NCI-H1930 (cell line): ENCODE results near the gene GPLD1.

Experiments used
- DNase-seq, 2 experiments: peaks; one replicate each; lab custom pipeline; 2025; lab: John Stamatoyannopoulos, UW

GPLD1 gene

DNA sequence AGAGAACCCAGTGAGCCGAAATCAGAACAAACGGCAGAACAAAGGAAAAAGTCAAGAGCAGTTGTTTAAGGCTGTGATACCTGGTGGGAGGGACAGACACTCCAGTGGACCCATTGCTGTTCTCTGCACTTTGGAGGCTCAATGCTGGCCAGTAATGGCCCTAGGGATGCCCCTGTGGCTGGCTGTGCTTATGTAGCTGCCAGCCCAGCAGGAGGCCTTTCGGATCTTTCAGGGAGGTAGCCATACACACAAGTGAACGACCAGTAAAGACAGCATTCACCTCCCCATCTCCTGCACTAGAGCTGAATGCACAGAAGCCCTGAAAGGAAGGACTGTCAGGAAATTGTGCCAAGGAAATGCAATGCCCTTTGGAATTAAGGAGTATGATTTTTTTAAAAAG lies 34.3 kb downstream of the GPLD1 start:
- DNase-seq: no peak

DNA sequence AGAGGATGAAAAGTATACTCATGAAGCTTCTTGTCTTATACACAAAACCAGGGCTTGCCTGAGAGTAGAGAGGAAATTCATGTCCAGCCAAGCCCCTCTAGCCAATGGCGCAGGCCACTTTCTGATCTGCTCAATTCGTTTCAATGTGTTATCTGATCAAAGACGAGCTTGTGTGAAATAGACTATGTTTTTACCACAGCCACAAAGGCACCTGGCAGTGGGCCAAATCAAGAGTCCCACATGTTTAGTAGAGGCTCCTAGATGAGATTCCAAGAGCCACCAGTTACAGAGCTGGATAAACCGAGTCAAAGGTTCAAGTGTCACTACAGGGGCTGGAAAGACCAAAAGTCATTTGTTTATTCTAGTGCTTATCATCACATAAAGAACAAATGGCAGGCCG lies 34.9 kb downstream of the GPLD1 start:
- no peak for DNase-seq

DNA sequence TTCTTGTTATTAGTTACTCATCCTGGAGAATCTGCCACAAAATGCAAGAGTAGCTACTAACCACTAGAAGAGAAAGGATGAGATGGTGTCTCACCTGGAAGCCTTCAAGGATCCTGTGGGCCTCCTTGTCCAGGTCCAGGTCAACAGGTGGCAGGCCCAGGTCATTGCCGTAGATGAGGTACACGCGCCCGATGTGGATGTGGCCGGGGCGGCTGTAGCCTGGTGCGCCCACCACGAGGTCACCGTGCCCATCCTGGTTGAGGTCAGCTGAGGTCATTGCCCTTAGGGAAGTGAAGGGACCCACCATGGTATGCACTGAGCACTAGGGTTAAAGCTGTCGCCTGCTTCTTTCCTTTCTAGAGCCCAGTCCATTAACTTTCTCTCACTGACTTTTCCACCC lies 35.5 kb downstream of the GPLD1 start:
- no peak for DNase-seq

DNA sequence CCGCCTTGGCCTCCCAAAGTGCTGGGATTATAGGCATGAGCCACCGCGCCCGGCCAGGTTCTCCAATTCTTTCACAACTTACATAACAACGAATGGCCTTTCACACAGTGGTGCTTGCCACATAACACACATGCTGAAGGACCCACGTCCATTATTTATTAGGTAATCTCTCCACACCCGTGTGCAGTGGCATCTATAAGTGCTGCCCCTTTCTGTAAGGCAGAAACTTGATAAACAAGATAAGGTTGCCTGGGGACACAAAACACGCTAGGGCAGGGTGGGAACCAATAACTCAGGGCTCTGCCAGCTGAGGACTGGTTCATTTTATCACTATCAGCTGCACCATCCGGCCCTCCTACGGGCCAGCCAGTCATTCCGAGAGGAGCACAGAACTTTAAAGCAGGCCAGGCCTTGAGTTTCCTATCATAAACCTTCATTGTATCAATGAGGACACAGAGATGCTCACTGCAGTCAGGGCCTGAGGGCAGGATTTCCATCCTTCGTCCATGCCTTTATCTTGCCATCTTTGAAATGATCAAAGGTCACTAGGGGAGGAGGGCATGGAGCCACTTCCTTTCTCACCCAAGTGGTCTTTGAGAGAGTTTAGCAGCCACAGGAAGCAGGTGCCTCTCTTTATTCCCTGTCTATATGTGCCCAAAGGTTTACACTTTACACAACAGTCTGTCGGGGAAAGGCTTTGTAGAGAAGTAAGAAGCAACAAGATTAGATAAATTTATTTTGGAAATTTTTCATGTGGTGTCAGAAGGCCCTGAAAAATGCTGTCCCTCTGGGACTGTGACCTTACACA lies 37.6 kb downstream of the GPLD1 start:
- no peak for DNase-seq

- no peak for DNase-seq
These were observed 40.4 kb downstream of the GPLD1 start for GRCh38 chr6:24448828-24449525.

DNA sequence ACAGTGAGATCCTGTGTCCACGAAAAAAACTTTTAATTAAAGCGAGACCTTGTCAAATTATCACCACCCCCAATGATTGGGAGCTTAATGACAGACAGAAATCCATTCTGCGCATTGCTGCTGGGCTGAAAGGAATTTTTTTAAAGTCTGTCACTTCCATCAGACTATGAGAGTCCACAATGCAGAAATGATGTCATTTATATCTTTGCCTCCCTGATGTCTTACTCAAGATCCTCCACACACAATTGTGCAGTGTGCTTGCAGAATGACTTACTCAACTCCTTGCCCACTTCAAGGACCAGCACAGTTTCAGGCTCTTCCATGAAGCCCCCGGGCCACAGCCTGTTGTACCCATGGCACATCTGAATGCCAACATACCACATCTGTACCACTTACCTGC lies 41.0 kb downstream of the GPLD1 start:
- no peak for DNase-seq

- DNase-seq: no peak
These were observed 42.7 kb downstream of the GPLD1 start for GRCh38 chr6:24446670-24447069.

GRCh38 chr6:24445704-24446103 lies 43.7 kb downstream of the GPLD1 start:
- DNase-seq: no peak

DNA sequence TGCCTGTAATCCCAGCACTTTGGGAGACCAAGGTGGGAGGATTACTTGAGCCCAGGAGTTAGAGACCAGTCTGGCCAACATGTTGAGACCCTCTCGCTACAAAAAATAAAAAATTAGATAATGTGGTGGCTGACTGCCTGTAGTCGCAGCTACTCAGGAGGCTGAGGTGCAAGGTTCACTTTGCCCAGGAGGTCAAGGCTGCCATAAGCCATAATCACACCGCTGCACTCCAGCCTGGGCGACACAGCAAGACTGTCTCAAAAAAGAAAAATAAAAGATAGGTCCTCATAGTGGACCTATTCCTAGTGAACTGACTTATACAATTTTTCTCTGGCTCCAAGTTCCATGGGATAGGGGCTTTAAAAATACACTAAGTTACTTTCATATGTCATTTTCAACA lies 44.8 kb downstream of the GPLD1 start:
- DNase-seq: no peak

- DNase-seq: no peak
These were observed 47.8 kb downstream of the GPLD1 start for GRCh38 chr6:24441599-24441904.

- DNase-seq: no peak
These were observed 48.3 kb downstream of the GPLD1 start for GRCh38 chr6:24440897-24441598.

DNA sequence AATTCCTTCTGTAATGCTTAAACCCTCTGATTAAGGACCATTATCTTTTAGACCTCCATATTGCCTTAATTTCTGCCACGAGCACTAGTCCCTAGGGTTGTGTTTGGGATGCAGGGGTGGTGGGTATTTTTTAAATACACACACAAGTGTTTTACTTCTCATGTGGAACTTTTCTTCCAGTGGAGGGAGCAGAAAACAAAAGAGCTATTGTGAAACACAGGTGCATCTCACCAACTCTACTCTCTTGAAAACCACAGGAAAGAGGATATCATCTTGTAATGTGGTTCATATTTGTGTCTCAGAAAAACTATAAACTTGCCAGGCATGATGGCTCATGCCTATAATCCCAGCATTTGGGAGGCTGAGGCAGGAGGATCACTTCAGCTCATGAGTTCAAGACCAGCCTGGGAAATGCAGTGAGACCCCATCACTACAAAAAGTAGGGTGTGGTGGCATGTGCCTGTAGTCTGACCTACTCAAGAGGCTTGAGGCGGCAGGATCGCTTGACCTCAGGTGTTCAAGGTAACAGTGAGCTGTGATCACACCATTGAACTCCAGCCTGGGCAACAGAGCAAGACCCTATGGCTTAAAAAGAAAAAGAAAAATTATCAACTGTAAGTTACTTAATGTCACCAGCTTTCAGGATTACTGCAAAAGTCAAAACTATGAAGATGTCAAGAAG lies 49.4 kb downstream of the GPLD1 start:
- DNase-seq: no peak

DNA sequence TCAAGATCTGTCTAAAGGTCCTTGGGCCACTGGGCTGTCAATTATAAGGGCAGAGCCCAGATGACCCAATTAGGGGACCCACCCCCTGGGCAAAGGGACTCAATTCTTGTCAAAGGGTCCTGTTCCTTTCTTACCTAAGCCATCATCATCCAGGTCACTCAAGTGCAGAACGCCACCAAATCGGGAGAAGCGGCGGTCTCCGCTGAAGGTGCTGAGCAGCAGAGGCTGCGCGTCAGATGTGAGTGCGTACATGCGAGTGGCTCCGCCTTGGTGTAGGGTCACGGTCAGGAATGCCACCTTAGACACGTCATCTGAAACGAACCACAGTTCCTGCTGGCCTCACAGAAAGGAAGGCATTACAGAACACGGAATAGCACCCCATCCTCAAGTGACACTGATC lies 52.4 kb downstream of the GPLD1 start:
- DNase-seq: no peak

DNA sequence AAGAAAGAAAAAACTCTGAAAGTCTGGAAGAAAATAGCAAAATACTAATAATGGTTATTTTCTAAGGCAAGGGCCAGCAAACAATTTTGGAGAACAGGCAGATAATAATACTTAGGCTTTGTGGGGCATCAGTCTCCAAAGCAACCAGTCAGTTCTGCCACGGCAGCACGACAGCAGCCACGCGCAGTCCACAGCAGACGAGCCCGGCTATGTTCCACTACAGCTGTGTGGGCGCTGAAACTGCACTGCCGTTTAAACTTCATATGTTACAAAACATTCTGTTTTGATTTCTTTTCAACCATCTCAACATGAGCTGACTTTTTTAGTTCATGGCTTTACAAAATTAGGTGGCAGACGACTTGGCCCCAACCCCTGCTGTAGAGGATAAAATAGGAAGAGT lies 56.8 kb downstream of the GPLD1 start:
- no peak for DNase-seq

- DNase-seq: peak; percentile 14 to 30
These were observed 58.3 kb downstream of the GPLD1 start for GRCh38 chr6:24431045-24431451.

GRCh38 chr6:24430086-24430485 lies 59.3 kb downstream of the GPLD1 start:
- DNase-seq: no peak

DNA sequence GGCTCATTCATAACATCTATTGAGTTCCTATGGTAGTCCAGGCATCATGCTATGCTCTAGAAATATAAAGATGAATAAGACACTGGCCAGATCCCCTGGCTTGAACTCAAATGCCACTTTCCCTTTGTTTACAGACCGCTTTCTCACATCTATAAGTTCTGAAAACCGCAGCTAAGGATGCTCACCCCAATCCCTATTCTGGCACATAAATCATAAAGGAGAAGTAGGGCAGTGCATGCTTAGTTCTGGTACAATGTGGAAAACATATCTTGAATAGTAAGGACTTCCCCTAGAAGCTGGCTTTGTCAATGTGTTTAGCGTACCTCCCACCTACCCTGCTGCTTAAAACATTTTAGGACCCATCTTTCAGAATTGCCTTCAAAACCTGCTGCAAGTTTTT lies 60.2 kb downstream of the GPLD1 start:
- DNase-seq: no peak

GRCh38 chr6:24428615-24429014 lies 60.8 kb downstream of the GPLD1 start:
- no peak for DNase-seq

- no peak for DNase-seq
These were observed 62.5 kb downstream of the GPLD1 start for GRCh38 chr6:24426729-24427446.

- DNase-seq: no peak
These were observed 64.3 kb downstream of the GPLD1 start for GRCh38 chr6:24425091-24425490.

DNA sequence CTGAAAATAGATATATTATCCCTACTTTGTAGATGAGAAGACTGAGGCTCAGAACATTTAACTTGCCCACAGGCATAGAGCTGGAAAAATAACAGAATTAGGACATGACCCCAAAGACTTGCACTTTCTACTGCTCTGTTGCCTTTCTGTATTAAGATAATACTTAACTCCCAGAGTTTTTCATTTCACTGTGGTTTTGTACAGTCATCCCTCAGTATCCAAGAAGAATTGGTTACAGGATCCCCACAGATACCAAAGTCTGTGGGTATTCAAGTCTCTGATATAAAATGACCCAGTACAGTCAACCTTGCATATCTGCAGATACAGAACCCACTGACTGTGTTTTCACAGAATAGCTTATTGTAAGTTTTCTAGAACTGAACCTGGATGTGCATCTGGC lies 69.9 kb downstream of the GPLD1 start:
- DNase-seq: no peak

- no peak for DNase-seq
These were observed 73.6 kb downstream of the GPLD1 start for GRCh38 chr6:24415753-24416152.
